ENCODE results near the gene MRPL43.

MRPL43 gene

GRCh38 chr10:100972115-100972903 is 15.0 kb downstream of the MRPL43 start:
- TF ChIP-seq CTCF (IDR thresholded peaks at IDR 0.05) (no peak), ZFX (IDR thresholded peaks at IDR 0.05; ENCODE audit: borderline replicate concordance) (no peak)
- peak overlapping the region; percentile 77 for H3K27ac ChIP-seq

GRCh38 chr10:100970914-100971811 is 16.1 kb downstream of the MRPL43 start:
- no peak for TF ChIP-seq CTCF (IDR thresholded peaks at IDR 0.05)
- no peak for TF ChIP-seq ZFX (IDR thresholded peaks at IDR 0.05; ENCODE audit: borderline replicate concordance)
- peak overlapping the region; percentile 77 for H3K27ac ChIP-seq

GRCh38 chr10:100970076-100970913 is 17.0 kb downstream of the MRPL43 start:
- TF ChIP-seq ZFX (IDR thresholded peaks at IDR 0.05; ENCODE audit: borderline replicate concordance) (no peak), CTCF (IDR thresholded peaks at IDR 0.05) (no peak)
- peak overlapping the region; percentile 77 for H3K27ac ChIP-seq

GRCh38 chr10:100969187-100970075 is 17.9 kb downstream of the MRPL43 start, which contains the start of gene SEMA4G:
Gene SEMA4G, plus strand, starts transcription at chr10:100969504. Its CDS starts 3,409 bp downstream, at chr10:100972913.
- TF ChIP-seq CTCF (IDR thresholded peaks at IDR 0.05) (peak; percentile 75), ZFX (IDR thresholded peaks at IDR 0.05; ENCODE audit: borderline replicate concordance) (no peak)
- H3K27ac ChIP-seq, result peak within 1 kb of the TSS; percentile 77

- peak overlapping the region; percentile 15; the same call in 1 of the 2 replicates for H3K27ac ChIP-seq
- no peak for TF ChIP-seq CTCF (IDR thresholded peaks at IDR 0.05)
- TF ChIP-seq ZFX (IDR thresholded peaks at IDR 0.05; ENCODE audit: borderline replicate concordance), result no peak
These were observed 18.5 kb downstream of the MRPL43 start for GRCh38 chr10:100968863-100969186.

GRCh38 chr10:100968062-100968736 is 19.1 kb downstream of the MRPL43 start:
- H3K27ac ChIP-seq, result peak overlapping the region; percentile 15
- TF ChIP-seq ZFX (IDR thresholded peaks at IDR 0.05; ENCODE audit: borderline replicate concordance) (no peak), CTCF (IDR thresholded peaks at IDR 0.05) (no peak)
